ENCODE data around the gene DDN.

DNA sequence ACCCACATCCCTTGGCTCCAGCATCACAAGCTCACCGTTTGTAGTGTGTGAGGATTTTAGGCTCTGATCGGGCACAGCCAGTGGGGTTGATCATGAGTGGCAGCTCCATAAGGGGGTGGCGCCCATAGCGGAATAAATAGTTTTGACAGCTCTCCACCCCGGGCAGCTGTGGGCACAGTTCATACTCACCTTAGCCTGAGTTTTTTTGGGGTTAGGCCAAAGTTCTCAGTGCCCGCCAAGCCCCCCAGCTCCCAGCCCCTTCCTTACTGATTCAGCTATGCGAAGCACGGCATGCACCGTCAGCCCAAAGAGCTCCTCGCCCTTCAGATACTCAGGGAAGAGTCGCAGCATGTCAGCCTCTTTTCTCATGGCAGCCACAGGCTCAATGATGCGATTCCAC is 25.4 kb upstream of the DDN start:
- no peak for TF ChIP-seq EZH2 (IDR thresholded peaks at IDR 0.05; ENCODE audit: low read depth)
- TF ChIP-seq, protein P1, sequence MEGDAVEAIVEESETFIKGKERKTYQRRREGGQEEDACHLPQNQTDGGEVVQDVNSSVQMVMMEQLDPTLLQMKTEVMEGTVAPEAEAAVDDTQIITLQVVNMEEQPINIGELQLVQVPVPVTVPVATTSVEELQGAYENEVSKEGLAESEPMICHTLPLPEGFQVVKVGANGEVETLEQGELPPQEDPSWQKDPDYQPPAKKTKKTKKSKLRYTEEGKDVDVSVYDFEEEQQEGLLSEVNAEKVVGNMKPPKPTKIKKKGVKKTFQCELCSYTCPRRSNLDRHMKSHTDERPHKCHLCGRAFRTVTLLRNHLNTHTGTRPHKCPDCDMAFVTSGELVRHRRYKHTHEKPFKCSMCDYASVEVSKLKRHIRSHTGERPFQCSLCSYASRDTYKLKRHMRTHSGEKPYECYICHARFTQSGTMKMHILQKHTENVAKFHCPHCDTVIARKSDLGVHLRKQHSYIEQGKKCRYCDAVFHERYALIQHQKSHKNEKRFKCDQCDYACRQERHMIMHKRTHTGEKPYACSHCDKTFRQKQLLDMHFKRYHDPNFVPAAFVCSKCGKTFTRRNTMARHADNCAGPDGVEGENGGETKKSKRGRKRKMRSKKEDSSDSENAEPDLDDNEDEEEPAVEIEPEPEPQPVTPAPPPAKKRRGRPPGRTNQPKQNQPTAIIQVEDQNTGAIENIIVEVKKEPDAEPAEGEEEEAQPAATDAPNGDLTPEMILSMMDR (conservative IDR thresholded peaks at IDR 0.05), result no peak

All from PC-9 (cell line).